GM19240 (cell line): ENCODE data around the gene VSNL1.

Experiments used
- DNase-seq: peaks from one replicate; pipeline ENCODE4 v3.0.0; 2011; ENCODE audit warnings: low spot score; ENCODE audit not compliant: insufficient read length

VSNL1 gene

GRCh38 chr2:17689010-17689409 lies 148.5 kb downstream of the VSNL1 start:
- DNase-seq: no peak

- DNase-seq: no peak
Measured at GRCh38 chr2:17690776-17691175, 150.3 kb downstream of the VSNL1 start.
